WTC11 (cell line): Measurements from ENCODE around the gene SVBP. TPM values are rescaled to one million over a fixed set of nuclear protein-coding genes. Genes with fewer than 3 reads are reported as not detected.

Experiments
- ATAC-seq: fragments of 200-7000 bp; cut with Tn5 transposase; 2 replicates; pipeline ENCODE4 v1.10.0; 2021; ENCODE audit warnings: mild to moderate bottlenecking, moderate library complexity
- CTCF ChIA-PET: fragments of 300-600 bp; sonication (Branson Sonifier 250); formaldehyde crosslinking; loops from one replicate; lab custom pipeline; 2021; ENCODE audit warnings: antibody characterized with exemption; lab: Charles Lee
- POLR2A ChIA-PET: fragments of 350-600 bp; sonication (Branson Sonifier 250); formaldehyde crosslinking; loops from one replicate; lab custom pipeline; 2021; ENCODE audit warnings: antibody characterized with exemption; lab: Charles Lee
- DNase-seq: peaks from one replicate; pipeline ENCODE4 v3.0.0; 2021; ENCODE audit warnings: low spot score
- H3K27ac Mint-ChIP-seq: 2 replicates; pipeline ENCODE4 v1.8.0; 2021; ENCODE audit warnings: mixed read lengths
- H3K27me3 Mint-ChIP-seq: 2 replicates; pipeline ENCODE4 v1.8.0; 2021; ENCODE audit warnings: low read depth, mild to moderate bottlenecking, moderate library complexity, mixed read lengths
- H3K36me3 Mint-ChIP-seq: 2 replicates; pipeline ENCODE4 v1.8.0; 2021; ENCODE audit warnings: mixed read lengths
- H3K4me1 Mint-ChIP-seq: 2 replicates; pipeline ENCODE4 v1.8.0; 2022; ENCODE audit warnings: mixed read lengths
- H3K4me3 Mint-ChIP-seq: 2 replicates; pipeline ENCODE4 v1.8.0; 2021; ENCODE audit warnings: mild to moderate bottlenecking, moderate library complexity, mixed read lengths
- H3K9me3 Mint-ChIP-seq: 2 replicates; pipeline ENCODE4 v1.8.0; 2021; ENCODE audit warnings: mixed read lengths
- ARID4B ChIP-seq: sonication (generic); formaldehyde crosslinking; IDR thresholded peaks from 2 replicates; pipeline ENCODE4 v1.8.0; 2023; ENCODE audit warnings: missing genetic modification reagents, mild to moderate bottlenecking, borderline replicate concordance
- ATF6 ChIP-seq: sonication (generic); formaldehyde crosslinking; IDR thresholded peaks from 2 replicates; pipeline ENCODE4 v1.8.1; 2023; ENCODE audit warnings: mild to moderate bottlenecking, missing genetic modification reagents
- CREB1 ChIP-seq: sonication (generic); formaldehyde crosslinking; IDR thresholded peaks from 2 replicates; pipeline ENCODE4 v1.8.0; 2023; ENCODE audit warnings: mild to moderate bottlenecking, missing genetic modification reagents
- FOXJ3 ChIP-seq: sonication (generic); formaldehyde crosslinking; IDR thresholded peaks from 2 replicates; pipeline ENCODE4 v1.9.0; 2021; ENCODE audit warnings: missing genetic modification reagents, mild to moderate bottlenecking, borderline replicate concordance
- KAT7 ChIP-seq: sonication (generic); formaldehyde crosslinking; IDR thresholded peaks from 2 replicates; pipeline ENCODE4 v1.8.1; 2023; ENCODE audit warnings: missing genetic modification reagents, mild to moderate bottlenecking, borderline replicate concordance
- PREB ChIP-seq: sonication (generic); formaldehyde crosslinking; IDR thresholded peaks from 2 replicates; pipeline ENCODE4 v1.8.1; 2022; ENCODE audit warnings: mild to moderate bottlenecking, missing genetic modification reagents, moderate library complexity, borderline replicate concordance
- RELA ChIP-seq: sonication (generic); formaldehyde crosslinking; IDR thresholded peaks from 2 replicates; pipeline ENCODE4 v1.8.1; 2022; ENCODE audit warnings: missing genetic modification reagents, mild to moderate bottlenecking, borderline replicate concordance
- TEAD4 ChIP-seq: sonication (generic); formaldehyde crosslinking; IDR thresholded peaks from 2 replicates; pipeline ENCODE4 v1.8.0; 2022; ENCODE audit warnings: mild to moderate bottlenecking, missing genetic modification reagents
- ZBTB21 ChIP-seq: sonication (generic); formaldehyde crosslinking; IDR thresholded peaks from 2 replicates; pipeline ENCODE4 v1.8.1; 2023; ENCODE audit warnings: mild to moderate bottlenecking, missing genetic modification reagents, borderline replicate concordance
- ZNF219 ChIP-seq: sonication (generic); formaldehyde crosslinking; IDR thresholded peaks from 2 replicates; pipeline ENCODE4 v1.8.0; 2023; ENCODE audit warnings: missing genetic modification reagents, mild to moderate bottlenecking, borderline replicate concordance
- ZNF263 ChIP-seq: sonication (generic); formaldehyde crosslinking; IDR thresholded peaks from 2 replicates; pipeline ENCODE4 v1.8.1; 2022; ENCODE audit warnings: low read depth, mild to moderate bottlenecking, moderate library complexity, missing genetic modification reagents
- total RNA-seq: library from RNA; stranded (reverse); gene quantifications from 3 replicates; pipeline ENCODE4 v1.2.3, GENCODE V29; 2021
- TF ChIP-seq, protein P1 (sequence below): sonication (generic); formaldehyde crosslinking; conservative IDR thresholded peaks from 2 replicates; pipeline ENCODE4 v1.8.1; 2023; ENCODE audit warnings: mild to moderate bottlenecking, low read depth, missing genetic modification reagents, moderate library complexity
- TF ChIP-seq, protein P2 (sequence below): sonication (generic); formaldehyde crosslinking; IDR thresholded peaks from 2 replicates; pipeline ENCODE4 v1.8.0; 2023; ENCODE audit warnings: missing genetic modification reagents
- TF ChIP-seq, protein P3 (sequence below): sonication (generic); formaldehyde crosslinking; IDR thresholded peaks from 2 replicates; pipeline ENCODE4 v1.8.1; 2022; ENCODE audit warnings: mild to moderate bottlenecking, moderate library complexity, missing genetic modification reagents
- TF ChIP-seq, protein P4 (sequence below): fragments of 250-450 bp; sonication (Bioruptor Pico); conservative IDR thresholded peaks from 2 replicates; pipeline ENCODE4 v1.9.0; 2021; ENCODE audit warnings: mild to moderate bottlenecking

The SVBP gene
- total RNA-seq, 1 experiment from 2014 or later: 28.7 TPM

DNA sequence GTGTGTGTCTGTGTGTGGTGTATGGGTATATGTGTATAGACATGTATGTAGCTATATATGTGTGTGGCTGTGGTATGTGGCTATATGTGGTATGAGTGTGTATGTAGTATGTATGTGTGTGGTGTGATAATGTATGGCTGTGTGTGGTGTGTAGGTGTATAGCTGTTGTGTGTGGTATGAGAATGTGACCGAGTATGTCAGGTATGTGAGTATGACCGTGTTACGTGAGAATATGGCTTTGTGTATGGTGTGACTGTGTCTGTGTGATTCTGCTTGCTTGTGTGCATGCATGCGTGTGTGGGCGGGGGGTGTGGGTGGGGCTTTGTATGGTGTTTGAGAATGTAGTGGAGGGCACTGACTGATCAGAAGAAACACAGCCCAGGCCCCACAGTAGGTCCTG, 32.7 kb upstream of the SVBP start:
- ChIA-PET POLR2A (no interaction called here), CTCF (no interaction called here)
- TF ChIP-seq ZNF219 (CRISPR knock-in tag) (no peak), ZNF263 (CRISPR knock-in tag) (no peak), CREB1 (CRISPR knock-in tag) (no peak), PREB (CRISPR knock-in tag) (no peak), FOXJ3 (CRISPR knock-in tag) (no peak), KAT7 (CRISPR knock-in tag) (no peak), ATF6 (no peak)
- TF ChIP-seq, protein P1, sequence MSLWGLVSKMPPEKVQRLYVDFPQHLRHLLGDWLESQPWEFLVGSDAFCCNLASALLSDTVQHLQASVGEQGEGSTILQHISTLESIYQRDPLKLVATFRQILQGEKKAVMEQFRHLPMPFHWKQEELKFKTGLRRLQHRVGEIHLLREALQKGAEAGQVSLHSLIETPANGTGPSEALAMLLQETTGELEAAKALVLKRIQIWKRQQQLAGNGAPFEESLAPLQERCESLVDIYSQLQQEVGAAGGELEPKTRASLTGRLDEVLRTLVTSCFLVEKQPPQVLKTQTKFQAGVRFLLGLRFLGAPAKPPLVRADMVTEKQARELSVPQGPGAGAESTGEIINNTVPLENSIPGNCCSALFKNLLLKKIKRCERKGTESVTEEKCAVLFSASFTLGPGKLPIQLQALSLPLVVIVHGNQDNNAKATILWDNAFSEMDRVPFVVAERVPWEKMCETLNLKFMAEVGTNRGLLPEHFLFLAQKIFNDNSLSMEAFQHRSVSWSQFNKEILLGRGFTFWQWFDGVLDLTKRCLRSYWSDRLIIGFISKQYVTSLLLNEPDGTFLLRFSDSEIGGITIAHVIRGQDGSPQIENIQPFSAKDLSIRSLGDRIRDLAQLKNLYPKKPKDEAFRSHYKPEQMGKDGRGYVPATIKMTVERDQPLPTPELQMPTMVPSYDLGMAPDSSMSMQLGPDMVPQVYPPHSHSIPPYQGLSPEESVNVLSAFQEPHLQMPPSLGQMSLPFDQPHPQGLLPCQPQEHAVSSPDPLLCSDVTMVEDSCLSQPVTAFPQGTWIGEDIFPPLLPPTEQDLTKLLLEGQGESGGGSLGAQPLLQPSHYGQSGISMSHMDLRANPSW: no peak
- TF ChIP-seq, protein P2, sequence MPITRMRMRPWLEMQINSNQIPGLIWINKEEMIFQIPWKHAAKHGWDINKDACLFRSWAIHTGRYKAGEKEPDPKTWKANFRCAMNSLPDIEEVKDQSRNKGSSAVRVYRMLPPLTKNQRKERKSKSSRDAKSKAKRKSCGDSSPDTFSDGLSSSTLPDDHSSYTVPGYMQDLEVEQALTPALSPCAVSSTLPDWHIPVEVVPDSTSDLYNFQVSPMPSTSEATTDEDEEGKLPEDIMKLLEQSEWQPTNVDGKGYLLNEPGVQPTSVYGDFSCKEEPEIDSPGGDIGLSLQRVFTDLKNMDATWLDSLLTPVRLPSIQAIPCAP: no peak
- Mint-ChIP-seq H3K4me1 (peaks cover 18% of the 10 kb centered on the region), H3K27me3 (no peaks in the 10 kb centered on the region; the same call in 1 of the 2 replicates), H3K36me3 (peaks cover 31% of the 10 kb centered on the region), H3K27ac (peak overlapping the region; percentile 17; the same call in 1 of the 2 replicates), H3K9me3 (no peaks in the 10 kb centered on the region; the same call in 1 of the 2 replicates), H3K4me3 (no peak overlapping the region)
- ATAC-seq (no peak), DNase-seq (no peak)

GRCh38 chr1:42848823-42849537, 31.8 kb upstream of the SVBP start:
- H3K27me3 Mint-ChIP-seq: no peaks in the 10 kb centered on the region; the same call in 1 of the 2 replicates
- H3K9me3 Mint-ChIP-seq: no peaks in the 10 kb centered on the region; the same call in 1 of the 2 replicates
- DNase-seq (no peak), ATAC-seq (no peak)
- peaks cover 24% of the 10 kb centered on the region for H3K4me1 Mint-ChIP-seq
- ChIA-PET CTCF (interaction anchor here (3.3 kb wide), 1 partner anchor 64 kb away, joined by 16 read pairs; no protein-coding TSS in a partner anchor), POLR2A (no interaction called here)
- H3K4me3 Mint-ChIP-seq: no peak overlapping the region
- H3K36me3 Mint-ChIP-seq: peaks cover 31% of the 10 kb centered on the region
- H3K27ac Mint-ChIP-seq: no peak overlapping the region
- TF ChIP-seq PREB (CRISPR knock-in tag): no peak
- TF ChIP-seq, protein P3, sequence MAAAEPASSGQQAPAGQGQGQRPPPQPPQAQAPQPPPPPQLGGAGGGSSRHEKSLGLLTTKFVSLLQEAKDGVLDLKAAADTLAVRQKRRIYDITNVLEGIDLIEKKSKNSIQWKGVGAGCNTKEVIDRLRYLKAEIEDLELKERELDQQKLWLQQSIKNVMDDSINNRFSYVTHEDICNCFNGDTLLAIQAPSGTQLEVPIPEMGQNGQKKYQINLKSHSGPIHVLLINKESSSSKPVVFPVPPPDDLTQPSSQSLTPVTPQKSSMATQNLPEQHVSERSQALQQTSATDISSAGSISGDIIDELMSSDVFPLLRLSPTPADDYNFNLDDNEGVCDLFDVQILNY: no peak
- TF ChIP-seq ARID4B (CRISPR knock-in tag): no peak
- TF ChIP-seq, protein P4, sequence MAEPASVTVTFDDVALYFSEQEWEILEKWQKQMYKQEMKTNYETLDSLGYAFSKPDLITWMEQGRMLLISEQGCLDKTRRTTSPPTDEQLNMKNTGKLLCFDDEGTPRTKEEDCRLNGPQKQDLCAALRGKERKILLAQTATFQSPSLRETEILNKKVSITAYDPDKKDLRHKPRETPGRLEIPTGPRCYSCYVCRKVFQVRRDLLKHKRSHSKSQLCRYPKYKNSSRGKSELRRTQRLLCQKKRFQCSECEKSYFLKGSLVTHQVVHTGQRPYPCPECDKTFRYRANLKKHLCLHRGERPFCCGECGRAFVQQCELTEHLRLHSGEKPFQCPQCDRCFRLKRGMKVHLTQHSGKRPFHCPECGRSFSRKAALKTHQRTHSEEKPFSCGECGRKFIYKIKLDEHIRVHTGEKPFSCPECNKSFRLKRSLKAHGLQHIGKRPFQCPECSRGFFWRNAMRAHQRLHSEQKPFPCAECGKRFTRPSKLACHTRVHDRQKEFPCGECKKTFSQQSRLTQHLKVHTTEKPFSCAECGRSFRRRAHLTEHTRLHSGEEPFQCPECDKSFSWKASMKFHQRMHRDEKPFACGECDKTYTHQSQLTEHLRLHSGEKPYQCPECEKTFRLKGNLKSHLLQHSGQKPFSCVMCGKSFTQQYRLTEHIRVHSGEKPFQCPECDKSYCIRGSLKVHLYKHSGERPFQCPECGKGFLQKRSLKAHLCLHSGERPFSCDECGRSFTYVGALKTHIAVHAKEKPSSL: no peak
- TF ChIP-seq ZBTB21 (CRISPR knock-in tag): no peak
- no peak for TF ChIP-seq RELA (CRISPR knock-in tag)
- no peak for TF ChIP-seq TEAD4 (CRISPR knock-in tag)
